MM.1S (cell line): Measurements from ENCODE around the gene ERMAP.

ENCODE experiments used
- DNase-seq: peaks from one replicate; pipeline ENCODE4 v3.0.0-alpha.2; 2015
- H2AFZ ChIP-seq: fragments of 300-600 bp; sonication (generic); 2 replicates; pipeline ENCODE4 v1.6.0; 2016; ENCODE audit warnings: antibody characterized with exemption, low read length
- H3F3A ChIP-seq: fragments of 300-600 bp; sonication (generic); 2 replicates; pipeline ENCODE4 v1.6.1; 2016; ENCODE audit warnings: mild to moderate bottlenecking, antibody characterized with exemption, low read length, moderate library complexity, mixed read lengths; ENCODE audit not compliant: insufficient read depth
- H3K27ac ChIP-seq: fragments of 300-600 bp; sonication (generic); 2 replicates; pipeline ENCODE4 v1.5.1; 2016; ENCODE audit warnings: mild to moderate bottlenecking, low read length
- H3K27me3 ChIP-seq: fragments of 300-600 bp; sonication (generic); replicated peaks from 2 replicates; pipeline ENCODE4 v1.6.0; 2016; ENCODE audit warnings: low read length; ENCODE audit not compliant: insufficient read depth
- H3K36me3 ChIP-seq: fragments of 300-600 bp; sonication (generic); replicated peaks from 2 replicates; pipeline ENCODE4 v1.6.1; 2016; ENCODE audit warnings: mild to moderate bottlenecking, low read length, mixed read lengths; ENCODE audit not compliant: insufficient read depth
- H3K4me1 ChIP-seq: fragments of 300-600 bp; sonication (generic); 2 replicates; pipeline ENCODE4 v1.6.1; 2016; ENCODE audit warnings: low read length, mixed read lengths
- H3K4me2 ChIP-seq: fragments of 300-600 bp; sonication (generic); 2 replicates; pipeline ENCODE4 v1.6.0; 2016; ENCODE audit warnings: low read depth, low read length
- H3K4me3 ChIP-seq: fragments of 300-600 bp; sonication (generic); 2 replicates; pipeline ENCODE4 v1.5.1; 2016; ENCODE audit warnings: low read length, mixed read lengths
- H3K79me2 ChIP-seq: fragments of 300-600 bp; sonication (generic); 2 replicates; pipeline ENCODE4 v1.6.1; 2016; ENCODE audit warnings: mixed run types, low read length, mixed read lengths
- H3K9ac ChIP-seq: fragments of 300-600 bp; sonication (generic); 2 replicates; pipeline ENCODE4 v1.6.1; 2016; ENCODE audit warnings: low read length, mixed read lengths
- H3K9me2 ChIP-seq: fragments of 300-600 bp; sonication (generic); replicated peaks from 2 replicates; pipeline ENCODE4 v1.6.1; 2016; ENCODE audit warnings: mild to moderate bottlenecking, low read length, mixed read lengths; ENCODE audit not compliant: insufficient read depth
- H3K9me3 ChIP-seq: fragments of 300-600 bp; sonication (generic); replicated peaks from 2 replicates; pipeline ENCODE4 v1.6.1; 2016; ENCODE audit warnings: mild to moderate bottlenecking, low read length, mixed read lengths; ENCODE audit not compliant: insufficient read depth
- H4K20me1 ChIP-seq: fragments of 300-600 bp; sonication (generic); 2 replicates; pipeline ENCODE4 v1.6.1; 2016; ENCODE audit warnings: mild to moderate bottlenecking, low read length, moderate library complexity, mixed read lengths; ENCODE audit not compliant: insufficient read depth
- EZH2 ChIP-seq: fragments of 300-600 bp; sonication (generic); optimal IDR thresholded peaks from 2 replicates; pipeline ENCODE3; 2017; ENCODE audit warnings: low read depth, mild to moderate bottlenecking, antibody characterized with exemption, low read length, mixed read lengths
- EZH2phosphoT487 ChIP-seq: fragments of 300-600 bp; sonication (generic); IDR thresholded peaks from 2 replicates; pipeline ENCODE4 v1.6.1; 2018; ENCODE audit warnings: antibody characterized with exemption, low read length
- TF ChIP-seq, protein P1 (sequence below): fragments of 300-600 bp; sonication (generic); IDR thresholded peaks from 2 replicates; pipeline ENCODE4 v1.5.1; 2016; ENCODE audit warnings: antibody characterized with exemption, low read length, mixed read lengths

Gene ERMAP

DNA sequence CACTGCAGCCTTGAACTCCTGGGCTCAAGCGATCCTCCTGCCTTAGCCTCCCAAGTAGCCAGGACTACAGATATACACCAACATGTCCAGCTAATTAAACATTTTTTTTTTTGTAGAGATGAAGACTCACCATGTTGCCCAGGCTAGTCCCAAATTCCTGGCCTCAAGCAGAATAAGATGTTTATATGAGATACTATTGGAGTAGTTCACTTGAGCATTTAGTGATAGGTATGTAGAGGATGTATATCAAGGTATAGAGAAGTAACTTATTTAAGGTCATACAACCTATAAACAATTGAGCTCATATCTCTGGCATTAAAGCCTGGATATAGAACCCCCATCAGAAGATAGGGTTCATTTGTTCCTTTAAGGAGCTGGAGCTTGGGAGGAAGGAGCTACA is 36.7 kb upstream of the ERMAP start:
- H3F3A ChIP-seq, result no peaks in the 10 kb centered on the region

DNA sequence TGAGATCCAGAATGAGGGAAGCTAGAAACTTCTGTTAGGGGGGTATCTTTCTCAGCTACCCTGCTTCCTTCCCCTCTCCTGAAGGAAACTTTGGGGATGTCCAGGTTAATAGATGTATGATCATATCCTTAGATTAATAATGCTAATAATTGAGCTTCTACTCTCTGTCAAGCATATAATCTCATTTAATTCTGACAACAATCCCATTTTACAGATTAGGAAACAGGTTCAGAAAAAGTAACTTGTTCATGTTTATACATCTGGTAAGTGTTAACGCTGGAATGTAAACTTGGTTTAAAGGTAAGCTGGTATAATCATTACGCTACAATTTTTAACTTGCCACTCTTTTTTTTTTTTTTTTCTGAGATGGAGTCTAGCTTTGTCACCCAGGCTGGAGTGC is 33.8 kb upstream of the ERMAP start:
- Histone ChIP-seq H4K20me1 (no peaks in the 10 kb centered on the region), H3K27me3 (no peaks in the 10 kb centered on the region), H3F3A (no peaks in the 10 kb centered on the region), H3K4me1 (peaks cover 6% of the 10 kb centered on the region), H3K9me2 (no peaks in the 10 kb centered on the region), H2AFZ (no peak overlapping the region), H3K4me2 (no peak overlapping the region), H3K79me2 (no peaks in the 10 kb centered on the region), H3K27ac (no peak overlapping the region), H3K4me3 (no peak overlapping the region), H3K9me3 (no peaks in the 10 kb centered on the region), H3K36me3 (no peaks in the 10 kb centered on the region; the same call in 1 of the 2 replicates), H3K9ac (no peak overlapping the region)
- TF ChIP-seq EZH2 (no peak), EZH2phosphoT487 (no peak)
- TF ChIP-seq, protein P1, sequence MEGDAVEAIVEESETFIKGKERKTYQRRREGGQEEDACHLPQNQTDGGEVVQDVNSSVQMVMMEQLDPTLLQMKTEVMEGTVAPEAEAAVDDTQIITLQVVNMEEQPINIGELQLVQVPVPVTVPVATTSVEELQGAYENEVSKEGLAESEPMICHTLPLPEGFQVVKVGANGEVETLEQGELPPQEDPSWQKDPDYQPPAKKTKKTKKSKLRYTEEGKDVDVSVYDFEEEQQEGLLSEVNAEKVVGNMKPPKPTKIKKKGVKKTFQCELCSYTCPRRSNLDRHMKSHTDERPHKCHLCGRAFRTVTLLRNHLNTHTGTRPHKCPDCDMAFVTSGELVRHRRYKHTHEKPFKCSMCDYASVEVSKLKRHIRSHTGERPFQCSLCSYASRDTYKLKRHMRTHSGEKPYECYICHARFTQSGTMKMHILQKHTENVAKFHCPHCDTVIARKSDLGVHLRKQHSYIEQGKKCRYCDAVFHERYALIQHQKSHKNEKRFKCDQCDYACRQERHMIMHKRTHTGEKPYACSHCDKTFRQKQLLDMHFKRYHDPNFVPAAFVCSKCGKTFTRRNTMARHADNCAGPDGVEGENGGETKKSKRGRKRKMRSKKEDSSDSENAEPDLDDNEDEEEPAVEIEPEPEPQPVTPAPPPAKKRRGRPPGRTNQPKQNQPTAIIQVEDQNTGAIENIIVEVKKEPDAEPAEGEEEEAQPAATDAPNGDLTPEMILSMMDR, result no peak
- DNase-seq, result no peak

More for the DNA sequence above, 36.7 kb upstream of the ERMAP start:
- no peak overlapping the region for H3K9ac ChIP-seq
- no peak for TF ChIP-seq EZH2
- TF ChIP-seq, protein P1, result no peak
- no peak for TF ChIP-seq EZH2phosphoT487
- no peak for DNase-seq
- no peak overlapping the region for H3K27ac ChIP-seq
- peaks cover 6% of the 10 kb centered on the region for H3K4me1 ChIP-seq
- no peaks in the 10 kb centered on the region for H3K9me2 ChIP-seq
- no peaks in the 10 kb centered on the region for H3K9me3 ChIP-seq
- H3K36me3 ChIP-seq, result peaks cover 2% of the 10 kb centered on the region
- H4K20me1 ChIP-seq, result no peaks in the 10 kb centered on the region
- H3K27me3 ChIP-seq, result no peaks in the 10 kb centered on the region
- no peak overlapping the region for H2AFZ ChIP-seq
- no peak overlapping the region for H3K4me3 ChIP-seq
- H3K79me2 ChIP-seq, result no peaks in the 10 kb centered on the region
- H3K4me2 ChIP-seq, result no peak overlapping the region

DNA sequence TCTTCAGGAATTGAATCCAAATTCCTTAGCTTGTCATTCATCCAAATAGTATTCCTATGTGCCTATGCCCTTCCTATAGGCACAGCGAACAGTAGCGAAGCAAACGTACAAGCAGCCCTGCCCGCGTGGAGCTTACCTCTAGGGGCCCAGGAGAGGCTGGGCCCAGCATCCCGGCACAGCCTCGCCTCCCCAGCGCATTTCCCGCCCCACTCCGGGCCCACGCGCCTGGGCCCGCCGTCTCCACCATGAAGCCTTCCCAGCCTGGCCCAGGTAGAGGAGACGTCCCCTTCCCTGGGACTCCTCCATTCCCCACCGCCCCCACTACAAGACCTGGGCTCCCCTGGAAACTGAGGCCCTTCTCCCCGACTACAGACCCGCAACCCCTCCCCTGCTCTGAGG is 32.4 kb upstream of the ERMAP start:
- Histone ChIP-seq H2AFZ (no peak overlapping the region), H3K4me3 (no peak overlapping the region), H3K27ac (no peak overlapping the region), H3K9me2 (no peaks in the 10 kb centered on the region), H3K27me3 (no peaks in the 10 kb centered on the region), H3K36me3 (no peaks in the 10 kb centered on the region; the same call in 1 of the 2 replicates), H4K20me1 (no peaks in the 10 kb centered on the region), H3K4me2 (no peak overlapping the region), H3F3A (no peaks in the 10 kb centered on the region), H3K9me3 (no peaks in the 10 kb centered on the region), H3K4me1 (peaks cover 2% of the 10 kb centered on the region), H3K79me2 (no peaks in the 10 kb centered on the region), H3K9ac (no peak overlapping the region)
- DNase-seq, result no peak
- TF ChIP-seq EZH2phosphoT487 (no peak), EZH2 (no peak)
- TF ChIP-seq, protein P1, result no peak
